HepG2 (cell line): Measurements from ENCODE around the gene TOR4A. TPM values are rescaled to one million over a fixed set of nuclear protein-coding genes. Genes with fewer than 3 reads are reported as not detected.

Experiments
- ATF7-NPFF ChIP-seq: sonication (generic); formaldehyde crosslinking; IDR thresholded peaks from 2 replicates; pipeline ENCODE4 v1.8.1; 2023; ENCODE audit warnings: mild to moderate bottlenecking, low read depth, missing genetic modification reagents, moderate library complexity
- ATRX ChIP-seq: sonication (generic); formaldehyde crosslinking; IDR thresholded peaks from 2 replicates; pipeline ENCODE4 v1.4.0; 2020; ENCODE audit warnings: missing genetic modification reagents, borderline replicate concordance
- BATF2 ChIP-seq: sonication (generic); formaldehyde crosslinking; IDR thresholded peaks from 2 replicates; pipeline ENCODE4 v1.8.0; 2022; ENCODE audit warnings: mild to moderate bottlenecking, missing genetic modification reagents, moderate library complexity
- DPF2 ChIP-seq: sonication (generic); formaldehyde crosslinking; IDR thresholded peaks from 2 replicates; pipeline ENCODE4 v1.4.0; 2020; ENCODE audit warnings: mild to moderate bottlenecking, low read depth, missing genetic modification reagents, borderline replicate concordance
- FOXJ3 ChIP-seq: sonication (generic); formaldehyde crosslinking; IDR thresholded peaks from 2 replicates; pipeline ENCODE4 v1.4.0; 2020; ENCODE audit warnings: missing genetic modification reagents, mild to moderate bottlenecking, borderline replicate concordance
- GTF2F1 ChIP-seq: fragments of 150-350 bp; IDR thresholded peaks from 2 replicates; pipeline ENCODE4 v1.6.1; 2014; ENCODE audit warnings: low read length
- KDM6A ChIP-seq: IDR thresholded peaks from 2 replicates; pipeline ENCODE4 v1.6.1; 2016; ENCODE audit warnings: low read depth
- MTF1 ChIP-seq: sonication (generic); formaldehyde crosslinking; IDR thresholded peaks from 2 replicates; pipeline ENCODE4 v1.5.0; 2020; ENCODE audit warnings: missing genetic modification reagents
- NKX3-1 ChIP-seq: sonication (generic); formaldehyde crosslinking; IDR thresholded peaks from 2 replicates; pipeline ENCODE4 v1.5.0; 2020; ENCODE audit warnings: missing genetic modification reagents
- PCBP1 ChIP-seq: fragments of 200-400 bp; formaldehyde crosslinking; IDR thresholded peaks from 2 replicates; pipeline ENCODE4 v1.6.1; 2017; ENCODE audit warnings: mild to moderate bottlenecking, low read depth, low read length, borderline replicate concordance
- RAD21 ChIP-seq: fragments of 450-650 bp; formaldehyde crosslinking; IDR thresholded peaks from 2 replicates; pipeline ENCODE4 v1.5.0; 2020; ENCODE audit warnings: mild to moderate bottlenecking
- SMAD1 ChIP-seq: sonication (generic); formaldehyde crosslinking; IDR thresholded peaks from 2 replicates; pipeline ENCODE4 v1.4.0; 2020; ENCODE audit warnings: missing genetic modification reagents, low read depth, mild to moderate bottlenecking, borderline replicate concordance
- SNRNP70 ChIP-seq: fragments of 200-400 bp; formaldehyde crosslinking; IDR thresholded peaks from 2 replicates; pipeline ENCODE4 v1.6.1; 2017; ENCODE audit warnings: mild to moderate bottlenecking, low read depth, low read length, moderate library complexity
- STAG1 ChIP-seq: sonication (generic); formaldehyde crosslinking; IDR thresholded peaks from 2 replicates; pipeline ENCODE4 v1.4.0; 2020; ENCODE audit warnings: missing genetic modification reagents
- THAP8 ChIP-seq: sonication (generic); formaldehyde crosslinking; IDR thresholded peaks from 2 replicates; pipeline ENCODE4 v1.5.1; 2020; ENCODE audit warnings: missing genetic modification reagents, mild to moderate bottlenecking, borderline replicate concordance
- TIGD3 ChIP-seq: sonication (generic); formaldehyde crosslinking; IDR thresholded peaks from 2 replicates; pipeline ENCODE4 v1.5.1; 2020; ENCODE audit warnings: mild to moderate bottlenecking, missing genetic modification reagents, borderline replicate concordance
- ZBTB7B ChIP-seq: sonication (generic); formaldehyde crosslinking; IDR thresholded peaks from 2 replicates; pipeline ENCODE4 v1.4.0; 2020; ENCODE audit warnings: missing genetic modification reagents
- ZFP62 ChIP-seq: sonication (generic); formaldehyde crosslinking; IDR thresholded peaks from 2 replicates; pipeline ENCODE4 v1.4.0; 2020; ENCODE audit warnings: missing genetic modification reagents
- ZNF331 ChIP-seq: sonication (generic); formaldehyde crosslinking; IDR thresholded peaks from 2 replicates; pipeline ENCODE4 v1.4.0; 2020; ENCODE audit warnings: missing genetic modification reagents
- ZNF383 ChIP-seq: sonication (generic); formaldehyde crosslinking; IDR thresholded peaks from 2 replicates; pipeline ENCODE4 v1.4.0; 2020; ENCODE audit warnings: missing genetic modification reagents, mild to moderate bottlenecking, borderline replicate concordance
- ZNF672 ChIP-seq: sonication (generic); formaldehyde crosslinking; IDR thresholded peaks from 2 replicates; pipeline ENCODE4 v1.8.1; 2022; ENCODE audit warnings: missing genetic modification reagents
- ZNF800 ChIP-seq: sonication (generic); formaldehyde crosslinking; IDR thresholded peaks from 2 replicates; pipeline ENCODE4 v1.4.0; 2020; ENCODE audit warnings: missing genetic modification reagents
- ZSCAN31 ChIP-seq: sonication (generic); formaldehyde crosslinking; IDR thresholded peaks from 2 replicates; pipeline ENCODE4 v1.5.0; 2020; ENCODE audit warnings: low read depth, mild to moderate bottlenecking, missing genetic modification reagents
- ZSCAN9 ChIP-seq: IDR thresholded peaks from 2 replicates; pipeline ENCODE4 v1.6.1; 2016; ENCODE audit warnings: borderline replicate concordance
- polyA plus RNA-seq, 8 experiments: library from polyadenylated mRNA; depleted of rRNA in 3 of 8; stranded (reverse) in 7 of 8; unstranded in 1 of 8; fragments of >200 nt; fragmentation: Illumina TruSeq in 4 of 8; extraction: Trizol in 4 of 8; gene quantifications; 2 replicates each; pipeline versions ENCODE4 v1.2.1 to v1.2.3, GENCODE V29; 2011 to 2016; ENCODE audit warnings: low read depth in 4 of 8, missing spikeins in 1 of 8, mixed read lengths in 1 of 8; ENCODE audit not compliant: insufficient read depth in 1 of 8
- total RNA-seq, 5 experiments: library from RNA; depleted of rRNA; stranded (reverse); fragments of >200 nt; fragmentation: Illumina TruSeq; extraction: Trizol; gene quantifications; 2 replicates each; pipeline ENCODE4 v1.2.3, GENCODE V29; 2016; ENCODE audit warnings: low read depth in 1 of 5
- TF ChIP-seq, protein P1 (sequence below): sonication (generic); formaldehyde crosslinking; IDR thresholded peaks from 2 replicates; pipeline ENCODE4 v1.5.0; 2020; ENCODE audit warnings: missing genetic modification reagents
- TF ChIP-seq, protein P2 (sequence below): sonication (generic); formaldehyde crosslinking; IDR thresholded peaks from 2 replicates; pipeline ENCODE4 v1.4.0; 2020; ENCODE audit warnings: mild to moderate bottlenecking, missing genetic modification reagents

TOR4A gene
- total and polyA plus RNA-seq, 2 of the 13 experiments (the other 11 are each of a cell fraction or from before 2014, with no cell fraction given), result 11.1 to 14.2 TPM

DNA sequence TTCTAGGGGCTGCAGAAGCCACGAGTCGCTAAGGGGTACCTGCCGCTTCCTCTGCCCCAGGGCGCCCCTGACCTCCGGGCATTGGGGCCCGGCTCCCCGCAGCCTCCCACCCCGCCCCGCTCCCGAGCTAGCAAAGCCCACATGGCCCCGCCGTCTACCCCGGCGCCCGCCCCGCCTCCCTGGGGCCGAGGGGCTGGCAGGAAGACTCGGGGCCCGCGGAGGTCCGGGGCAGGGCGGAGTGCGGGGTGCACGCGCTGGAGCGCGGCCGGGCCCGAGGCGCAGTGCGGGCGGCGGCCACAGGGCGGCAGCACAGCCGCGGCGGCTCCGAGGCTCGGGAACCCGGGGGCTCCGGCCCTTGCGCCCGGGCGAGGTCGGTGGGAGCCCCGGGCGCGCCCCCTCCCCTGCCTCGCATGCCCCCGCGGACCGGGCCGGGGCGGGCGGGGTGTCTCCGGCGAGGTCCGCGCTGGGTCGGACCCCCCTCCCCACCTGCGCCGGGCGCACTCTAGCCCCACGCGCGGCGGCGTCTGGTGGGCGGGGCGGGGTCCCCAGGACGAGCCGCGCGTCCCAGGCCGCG, 17.8 kb downstream of the TOR4A start (continued):
- TF ChIP-seq TIGD3 (CRISPR knock-in tag) (no peak), PCBP1 (no peak), DPF2 (CRISPR knock-in tag) (no peak), ZSCAN31 (CRISPR knock-in tag) (no peak; the same call in 1 of the 2 replicates), FOXJ3 (no peak), SMAD1 (CRISPR knock-in tag) (no peak), STAG1 (CRISPR knock-in tag) (peak; percentile 48; the same call in 1 of the 2 replicates), ZNF672 (CRISPR knock-in tag) (no peak), GTF2F1 (no peak), ATF7-NPFF (CRISPR knock-in tag) (no peak), SNRNP70 (no peak), ZFP62 (CRISPR knock-in tag) (no peak), ZNF383 (CRISPR knock-in tag) (no peak), MTF1 (no peak), THAP8 (CRISPR knock-in tag) (no peak), ZNF800 (CRISPR knock-in tag) (no peak), BATF2 (CRISPR knock-in tag) (no peak), ZBTB7B (CRISPR knock-in tag) (no peak), NKX3-1 (CRISPR knock-in tag) (no peak), RAD21 (CRISPR knock-in tag) (peak; percentile 81), KDM6A (no peak), ZSCAN9 (CRISPR knock-in tag) (no peak), ATRX (CRISPR knock-in tag) (no peak), ZNF331 (CRISPR knock-in tag) (no peak)
- TF ChIP-seq, protein P1, sequence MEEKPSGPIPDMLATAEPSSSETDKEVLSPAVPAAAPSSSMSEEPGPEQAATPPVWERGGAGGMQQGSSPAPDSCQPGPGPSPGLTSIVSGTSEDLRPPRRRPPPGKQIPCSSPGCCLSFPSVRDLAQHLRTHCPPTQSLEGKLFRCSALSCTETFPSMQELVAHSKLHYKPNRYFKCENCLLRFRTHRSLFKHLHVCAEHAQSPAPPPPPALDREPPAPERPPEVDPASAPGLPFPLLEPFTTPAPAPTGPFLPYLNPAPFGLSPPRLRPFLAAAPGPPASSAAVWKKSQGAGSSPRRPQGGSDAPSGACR (CRISPR knock-in tag), result no peak
- TF ChIP-seq, protein P2, sequence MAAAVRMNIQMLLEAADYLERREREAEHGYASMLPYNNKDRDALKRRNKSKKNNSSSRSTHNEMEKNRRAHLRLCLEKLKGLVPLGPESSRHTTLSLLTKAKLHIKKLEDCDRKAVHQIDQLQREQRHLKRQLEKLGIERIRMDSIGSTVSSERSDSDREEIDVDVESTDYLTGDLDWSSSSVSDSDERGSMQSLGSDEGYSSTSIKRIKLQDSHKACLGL (CRISPR knock-in tag), result no peak
